ENCODE results near the gene DEPP1.

- TF ChIP-seq CTCF (IDR thresholded peaks at IDR 0.05; ENCODE audit: insufficient read depth, low read length, poor library complexity, severe bottlenecking) (no peak), EZH2phosphoT487 (conservative IDR thresholded peaks at IDR 0.05; ENCODE audit: low read length) (no peak)
Measured at GRCh38 chr10:45003432-45004000, 24.9 kb upstream of the DEPP1 start.

Measured in SU-DHL-6 (cell line).